NCI-H345 treated with DMSO at 0.1 percent for 48 hours (cell line): Measurements from ENCODE around the gene IZUMO2.
"Not testable (repeated sequence)": the region's sequence is repeated elsewhere in the genome, so short reads cannot be mapped to it uniquely, and the experiment has no call there.

Experiments
- DNase-seq: peaks from one replicate; lab custom pipeline; 2025; ENCODE audit not compliant: unreplicated experiment; lab: John Stamatoyannopoulos, UW

IZUMO2 gene

DNA sequence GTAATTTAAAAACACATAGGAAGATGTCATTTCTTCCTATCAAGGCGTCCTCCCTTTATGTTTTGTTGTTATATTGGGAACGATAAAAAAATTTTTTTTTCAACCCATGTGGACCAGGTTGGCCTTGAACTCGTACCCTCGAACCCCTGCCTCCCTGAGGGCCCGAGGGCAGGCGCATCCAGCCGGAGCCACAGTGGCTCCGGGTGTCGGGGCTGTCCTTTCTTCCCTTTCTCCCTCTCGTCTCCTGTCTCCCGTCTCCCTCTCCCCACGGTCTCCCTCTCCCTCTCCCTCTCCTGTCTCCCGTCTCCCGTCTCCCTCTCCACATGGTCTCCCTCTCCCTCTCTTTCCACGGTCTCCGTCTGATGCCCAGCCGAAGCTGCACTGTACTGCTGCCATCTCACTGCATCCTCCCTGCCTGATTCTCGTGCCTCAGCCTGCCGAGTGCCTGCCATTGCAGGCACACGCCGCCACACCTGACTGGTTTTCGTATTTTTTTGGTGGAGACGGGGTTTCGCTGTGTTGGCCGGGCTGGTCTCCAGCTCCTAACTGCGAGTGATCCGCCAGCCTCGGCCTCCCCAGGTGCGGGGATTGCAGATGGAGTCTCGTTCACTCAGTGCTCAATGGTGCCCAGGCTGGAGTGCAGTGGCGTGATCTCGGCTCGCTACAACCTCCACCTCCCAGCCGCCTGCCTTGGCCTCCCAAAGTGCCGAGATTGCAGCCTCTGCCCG lies 22.8 kb downstream of the IZUMO2 start:
- not testable (repeated sequence) for DNase-seq

DNA sequence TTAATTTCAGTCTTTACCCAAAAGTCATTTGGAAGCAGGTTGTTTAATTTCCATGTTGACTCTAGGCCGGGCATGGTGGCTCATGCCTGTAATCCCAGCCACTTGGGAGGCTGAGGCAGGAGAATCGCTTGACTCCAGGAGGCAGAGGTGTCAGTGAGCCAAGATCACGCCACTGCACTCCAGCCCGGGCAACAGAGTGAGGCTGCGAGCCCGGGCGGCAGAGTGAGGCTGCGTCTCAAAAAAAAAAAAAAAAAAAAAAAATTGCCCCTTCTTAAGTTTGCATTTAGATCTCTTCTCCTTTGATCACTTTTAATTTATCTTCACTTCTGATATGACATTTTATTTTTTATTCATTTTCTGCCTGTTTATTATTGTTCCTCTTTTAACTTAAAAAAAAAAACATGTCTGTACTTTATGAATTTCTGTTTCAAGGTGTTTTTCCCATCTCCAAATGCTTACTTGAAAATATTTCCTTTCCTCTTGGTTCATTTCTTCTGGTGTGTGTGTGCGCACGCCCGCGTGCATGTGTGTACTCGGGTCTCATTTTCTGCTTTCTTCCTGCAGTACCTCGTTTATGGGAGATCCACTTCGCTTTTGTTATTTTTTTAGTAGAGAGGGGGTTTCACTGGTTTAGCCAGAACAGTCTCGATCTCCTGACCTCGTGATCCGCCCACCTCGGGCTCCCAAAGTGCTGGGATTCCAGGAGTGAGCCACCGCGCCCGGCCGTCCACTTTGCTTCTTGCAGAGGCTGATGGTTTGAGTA lies 26.3 kb downstream of the IZUMO2 start:
- not testable (repeated sequence) for DNase-seq

GRCh38 chr19:50135856-50136602 lies 27.1 kb downstream of the IZUMO2 start:
- DNase-seq = not testable (repeated sequence)

DNA sequence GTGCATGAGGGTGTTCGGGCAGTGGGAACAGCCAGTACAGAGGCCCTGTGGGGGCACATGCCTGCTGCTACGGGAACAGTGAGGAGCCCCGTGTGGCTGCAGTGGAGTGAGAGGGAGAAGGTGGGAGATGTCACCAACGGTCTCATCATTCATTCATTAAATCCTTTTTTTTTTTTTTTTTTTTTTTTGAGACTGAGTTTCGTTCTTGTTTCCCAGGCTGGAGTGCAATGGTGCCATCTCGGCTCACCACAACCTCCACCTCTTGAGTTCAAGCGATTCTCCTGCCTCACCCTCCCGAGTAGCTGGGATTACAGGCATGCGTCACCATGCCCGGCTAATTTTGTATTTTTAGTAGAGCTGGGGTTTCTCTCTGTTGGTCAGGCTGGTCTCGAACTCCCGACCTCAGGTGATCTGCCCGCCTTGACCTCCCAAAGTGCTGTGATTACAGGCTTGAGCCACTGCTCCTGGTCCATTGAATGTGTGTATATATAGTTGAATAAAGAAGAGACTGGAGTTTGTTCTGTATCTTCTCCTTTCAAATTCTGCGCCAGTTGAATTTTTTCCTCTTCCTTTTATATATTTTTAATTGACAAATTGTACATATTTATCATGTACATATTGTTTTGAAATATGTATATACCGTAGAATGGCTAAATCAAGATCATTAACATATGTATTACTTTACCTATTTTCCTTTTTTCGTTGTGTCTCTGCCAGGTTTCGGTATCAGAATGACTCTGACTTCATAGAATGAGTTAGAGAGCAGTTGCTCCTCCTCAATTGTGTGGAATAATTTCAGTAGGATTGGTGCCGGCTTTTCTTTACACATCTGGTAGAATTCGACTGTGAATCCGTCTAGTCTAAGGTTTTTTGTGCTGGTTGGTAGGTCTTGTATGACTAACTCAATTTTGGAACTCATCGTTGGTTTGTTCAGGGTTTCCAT lies 28.0 kb downstream of the IZUMO2 start:
- not testable (repeated sequence) for DNase-seq

GRCh38 chr19:50133518-50134492 lies 29.3 kb downstream of the IZUMO2 start:
- DNase-seq = not testable (repeated sequence)

- DNase-seq = not testable (repeated sequence)
Measured at GRCh38 chr19:50104012-50104411, 59.1 kb downstream of the IZUMO2 start.

DNA sequence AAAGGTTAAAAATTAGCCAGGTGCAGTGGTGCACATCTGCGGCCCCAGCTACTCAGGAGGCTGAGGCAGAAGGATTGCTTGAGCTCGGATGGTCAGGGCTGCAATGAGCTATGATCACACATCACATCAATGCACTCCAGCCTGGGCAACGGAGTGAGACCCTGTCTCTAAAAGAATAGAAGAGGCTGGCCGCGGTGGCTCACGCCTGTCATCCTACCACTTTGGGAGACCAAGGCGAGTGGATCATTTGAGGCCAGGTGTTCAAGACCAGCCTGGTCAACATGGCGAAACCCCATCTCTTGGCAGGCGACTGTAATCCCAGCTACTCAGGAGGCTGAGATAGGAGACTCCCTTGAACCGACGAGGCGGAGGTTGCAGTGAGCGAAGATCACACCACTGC lies 59.7 kb downstream of the IZUMO2 start:
- not testable (repeated sequence) for DNase-seq
